Fibroblast of villous mesenchyme (primary cell): ENCODE results near the gene SPATA31A3. TPM values are rescaled to one million over a fixed set of nuclear protein-coding genes. Genes with fewer than 3 reads are reported as not detected.
"Not testable (repeated sequence)": the region's sequence is repeated elsewhere in the genome, so short reads cannot be mapped to it uniquely, and the experiment has no call there.

Experiments used
- DNase-seq: peaks from one replicate; pipeline ENCODE4 v3.0.0-alpha.2; 2010; ENCODE audit warnings: low read depth
- H3K4me3 ChIP-seq: 2 replicates; pipeline ENCODE4 v1.5.1; 2011; ENCODE audit warnings: low read depth, mild to moderate bottlenecking, low read length
- small RNA-seq: library from RNA; depleted of rRNA; stranded (forward); fragments of <200 nt; gene quantifications from one replicate; pipeline ENCODE3, GENCODE V24; 2012
- total RNA-seq: library from RNA; depleted of rRNA; stranded (reverse); fragments of >200 nt; gene quantifications from 2 replicates; pipeline ENCODE4 v1.2.3, GENCODE V29; 2012

SPATA31A3 gene
- not detected in 2 replicates for total RNA-seq

- H3K4me3 ChIP-seq, DNase-seq: not testable (repeated sequence)
These were observed at the start of gene SPATA31A3 for GRCh38 chr9:66992450-66992849. SPATA31A3 (minus strand) TSS chr9:66992550; CDS start chr9:66992521, 29 bp downstream.

DNA sequence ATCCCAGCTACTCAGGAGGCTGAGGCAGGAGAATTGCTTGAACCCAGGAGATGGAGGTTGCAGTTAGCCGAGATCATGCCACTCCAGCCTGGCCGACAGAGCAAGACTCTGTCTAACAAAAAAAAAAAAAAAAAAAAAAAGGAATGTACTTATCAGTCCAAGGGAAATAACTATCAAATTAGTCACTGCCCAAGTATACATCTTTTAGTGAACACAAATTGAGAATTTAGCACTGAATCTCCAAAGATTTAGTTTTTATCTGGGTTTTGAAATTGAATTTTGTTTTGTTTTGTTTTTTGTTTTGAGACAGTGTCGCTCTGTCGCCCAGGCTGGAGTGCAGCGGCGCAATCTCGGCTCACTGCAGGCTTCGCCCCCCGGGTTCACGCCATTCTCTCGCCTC is 39.8 kb downstream of the SPATA31A3 start:
- H3K4me3 ChIP-seq, DNase-seq: not testable (repeated sequence)

DNA sequence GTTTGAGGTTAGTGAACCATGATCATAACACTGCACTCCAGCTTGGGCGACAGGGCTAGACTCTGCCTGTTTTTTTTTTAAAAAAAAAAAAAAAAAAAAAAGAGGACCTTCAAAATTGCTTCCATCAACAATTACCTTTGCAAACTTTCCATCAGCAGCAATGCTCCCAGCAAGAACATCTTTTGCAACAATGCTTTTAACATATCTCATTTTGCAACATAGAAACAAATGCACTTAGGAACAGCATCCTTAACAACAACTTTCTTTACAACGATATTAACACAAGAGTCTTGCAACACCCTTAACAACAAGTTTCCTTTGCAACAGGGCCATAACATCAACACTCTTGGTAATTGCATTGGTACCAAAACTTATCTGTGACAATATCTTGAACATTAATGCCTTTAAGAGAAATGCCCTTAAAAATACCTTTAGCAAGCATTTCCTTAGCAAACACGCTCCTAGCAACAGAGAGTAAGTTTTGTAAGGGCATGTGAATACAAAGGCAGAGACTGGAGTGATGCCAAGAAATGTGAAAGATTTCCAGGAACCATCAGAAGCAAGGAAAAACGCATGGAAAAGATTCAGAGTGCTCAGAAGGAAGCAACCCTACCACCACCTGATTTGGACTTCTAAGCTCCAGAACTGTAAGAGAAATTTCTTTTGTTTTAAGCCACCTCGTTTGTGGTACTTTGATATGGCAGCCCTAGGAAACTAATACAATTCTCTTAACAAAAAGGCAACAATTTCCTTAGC is 49.8 kb downstream of the SPATA31A3 start:
- H3K4me3 ChIP-seq, DNase-seq: not testable (repeated sequence)

GRCh38 chr9:66939878-66940830 is 52.2 kb downstream of the SPATA31A3 start:
- not testable (repeated sequence) for DNase-seq, H3K4me3 ChIP-seq

DNA sequence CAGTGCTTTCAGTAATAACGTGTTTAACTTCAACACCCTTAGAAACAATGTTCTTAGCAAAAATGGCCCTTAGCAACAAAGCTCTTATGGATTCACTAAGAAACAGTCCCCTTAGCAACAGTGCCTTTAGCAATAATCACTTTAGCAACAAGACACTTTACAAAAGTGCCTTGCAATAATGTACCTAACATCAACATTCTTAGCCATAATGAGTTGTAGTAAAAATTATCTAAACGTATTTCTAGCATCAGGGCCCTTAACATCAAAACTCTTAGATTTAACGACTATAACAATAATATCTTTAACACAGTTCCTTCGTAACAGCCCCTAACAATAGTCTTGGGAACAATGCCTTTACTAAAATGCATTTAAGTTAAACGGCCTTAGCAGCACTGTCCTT is 54.0 kb downstream of the SPATA31A3 start:
- not testable (repeated sequence) for DNase-seq, H3K4me3 ChIP-seq

GRCh38 chr9:66937662-66938061 is 54.7 kb downstream of the SPATA31A3 start:
- H3K4me3 ChIP-seq, DNase-seq: not testable (repeated sequence)

Small RNA genes within 50 kb of the gene (small RNA-seq; reads per million reads assigned to genes)
- not detected for gene AL353770.1
- not detected for gene AL353770.2

Other genes with a start within 250 kb of the SPATA31A3 start
- 3.9 and 4.3 TPM in 2 replicates for gene ZNF658, start 91.8 kb downstream of the SPATA31A3 start, total RNA-seq